ENCODE measurements around the gene FAM227B.

FAM227B gene

DNA sequence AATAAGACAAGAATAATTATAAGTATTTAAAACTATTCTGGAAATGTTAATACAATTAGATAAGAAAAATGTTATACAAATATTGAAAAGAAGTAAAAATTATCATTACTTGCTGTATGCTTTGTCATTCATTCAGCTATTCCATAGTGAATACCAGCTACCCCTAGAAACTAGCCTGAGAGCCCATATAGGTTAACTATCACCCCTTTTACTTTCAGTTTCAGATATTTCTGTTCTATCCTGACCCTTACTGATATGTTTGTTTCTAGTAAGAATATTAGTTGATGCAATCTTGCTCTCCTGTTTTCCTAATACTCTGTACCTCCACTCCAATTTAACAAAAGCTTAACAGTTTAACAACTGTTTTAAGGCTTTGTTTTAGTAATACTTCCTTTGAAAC lies 31.6 kb downstream of the FAM227B start:
- CTCF ChIA-PET = no interaction called here
- DNase-seq (ENCODE audit: extremely low spot score) = no peak
- no peak for TF ChIP-seq BHLHE40 (IDR thresholded peaks at IDR 0.05; ENCODE audit: borderline replicate concordance)
- no peak for TF ChIP-seq CTBP1 (IDR thresholded peaks at IDR 0.05; ENCODE audit: borderline replicate concordance)
- TF ChIP-seq SP1 (IDR thresholded peaks at IDR 0.05) = no peak
- TF ChIP-seq, protein P1, sequence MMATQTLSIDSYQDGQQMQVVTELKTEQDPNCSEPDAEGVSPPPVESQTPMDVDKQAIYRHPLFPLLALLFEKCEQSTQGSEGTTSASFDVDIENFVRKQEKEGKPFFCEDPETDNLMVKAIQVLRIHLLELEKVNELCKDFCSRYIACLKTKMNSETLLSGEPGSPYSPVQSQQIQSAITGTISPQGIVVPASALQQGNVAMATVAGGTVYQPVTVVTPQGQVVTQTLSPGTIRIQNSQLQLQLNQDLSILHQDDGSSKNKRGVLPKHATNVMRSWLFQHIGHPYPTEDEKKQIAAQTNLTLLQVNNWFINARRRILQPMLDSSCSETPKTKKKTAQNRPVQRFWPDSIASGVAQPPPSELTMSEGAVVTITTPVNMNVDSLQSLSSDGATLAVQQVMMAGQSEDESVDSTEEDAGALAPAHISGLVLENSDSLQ (IDR thresholded peaks at IDR 0.05) = no peak
- TF ChIP-seq SUZ12 (IDR thresholded peaks at IDR 0.05) = no peak
- TF ChIP-seq FOXA1 (IDR thresholded peaks at IDR 0.05) = no peak
- no peak for TF ChIP-seq ZNF384 (IDR thresholded peaks at IDR 0.05)
- TF ChIP-seq TARDBP (IDR thresholded peaks at IDR 0.05) = no peak
- no peak for TF ChIP-seq NFRKB (IDR thresholded peaks at IDR 0.05)
- no peak for TF ChIP-seq FOXK2 (IDR thresholded peaks at IDR 0.05)
- TF ChIP-seq L3MBTL2 (conservative IDR thresholded peaks at IDR 0.05) = no peak
- no peak for TF ChIP-seq HDGF (IDR thresholded peaks at IDR 0.05; ENCODE audit: borderline replicate concordance)
- TF ChIP-seq ELF4 (IDR thresholded peaks at IDR 0.05) = no peak
- no peak for TF ChIP-seq LEF1 (IDR thresholded peaks at IDR 0.05; ENCODE audit: borderline replicate concordance)
- TF ChIP-seq FOXM1 (IDR thresholded peaks at IDR 0.05; ENCODE audit: borderline replicate concordance) = no peak
- TF ChIP-seq ARNT (IDR thresholded peaks at IDR 0.05) = no peak
- POLR2A ChIA-PET = no interaction called here

DNA sequence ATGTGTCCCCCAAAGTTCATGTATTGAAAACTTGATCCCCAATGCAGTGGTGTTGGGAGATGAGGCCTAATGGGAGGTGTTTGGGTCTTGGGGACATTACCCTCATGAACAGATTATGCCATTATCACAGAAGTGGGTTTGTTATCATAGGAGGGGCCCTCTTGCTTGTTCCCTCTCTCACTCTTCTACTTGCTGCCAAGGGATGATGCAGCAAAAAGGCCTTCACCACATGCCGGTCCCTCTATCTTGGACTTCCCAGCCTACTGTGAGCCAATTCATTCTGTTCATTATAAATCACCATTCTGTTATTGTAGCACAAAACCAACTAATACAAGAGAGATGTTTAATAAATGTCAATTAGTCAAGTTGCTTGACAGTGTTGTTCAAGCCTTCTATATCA lies 47.2 kb downstream of the FAM227B start:
- POLR2A ChIA-PET = no interaction called here
- CTCF ChIA-PET = no interaction called here
- TF ChIP-seq SP1 (IDR thresholded peaks at IDR 0.05) = no peak
- no peak for TF ChIP-seq TARDBP (IDR thresholded peaks at IDR 0.05)
- no peak for TF ChIP-seq ZNF384 (IDR thresholded peaks at IDR 0.05)
- TF ChIP-seq, protein P1 (IDR thresholded peaks at IDR 0.05) = no peak
- no peak for TF ChIP-seq HDGF (IDR thresholded peaks at IDR 0.05; ENCODE audit: borderline replicate concordance)
- TF ChIP-seq FOXM1 (IDR thresholded peaks at IDR 0.05; ENCODE audit: borderline replicate concordance) = no peak
- no peak for TF ChIP-seq FOXK2 (IDR thresholded peaks at IDR 0.05)
- DNase-seq (ENCODE audit: extremely low spot score) = no peak

DNA sequence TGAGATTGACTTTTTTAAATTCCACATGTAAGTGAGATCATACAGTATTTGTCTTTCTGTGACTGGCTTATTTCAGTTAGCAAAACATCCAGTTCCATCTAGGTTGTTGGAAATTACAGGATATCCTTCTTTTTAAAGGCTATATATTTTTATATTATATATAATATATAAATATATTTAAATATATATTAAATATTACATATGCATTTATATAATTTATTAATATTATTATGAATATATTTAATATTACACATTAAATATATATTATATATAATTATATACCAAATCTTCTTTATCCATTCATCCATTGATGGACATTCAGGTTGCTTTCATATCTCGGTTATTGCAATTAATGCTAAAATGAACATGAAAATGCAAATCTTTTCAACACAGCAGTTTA lies 49.9 kb downstream of the FAM227B start:
- POLR2A ChIA-PET = no interaction called here
- DNase-seq (ENCODE audit: extremely low spot score) = no peak
- CTCF ChIA-PET = no interaction called here
- TF ChIP-seq CTBP1 (IDR thresholded peaks at IDR 0.05; ENCODE audit: borderline replicate concordance) = no peak
- no peak for TF ChIP-seq ARNT (IDR thresholded peaks at IDR 0.05)
- no peak for TF ChIP-seq ZNF384 (IDR thresholded peaks at IDR 0.05)
- TF ChIP-seq BHLHE40 (IDR thresholded peaks at IDR 0.05; ENCODE audit: borderline replicate concordance) = no peak
- TF ChIP-seq FOXA1 (IDR thresholded peaks at IDR 0.05) = no peak
- TF ChIP-seq FOXK2 (IDR thresholded peaks at IDR 0.05) = no peak
- TF ChIP-seq ELF4 (IDR thresholded peaks at IDR 0.05) = no peak
- no peak for TF ChIP-seq HDGF (IDR thresholded peaks at IDR 0.05; ENCODE audit: borderline replicate concordance)
- TF ChIP-seq, protein P1 (IDR thresholded peaks at IDR 0.05) = no peak
- no peak for TF ChIP-seq NFRKB (IDR thresholded peaks at IDR 0.05)
- TF ChIP-seq TARDBP (IDR thresholded peaks at IDR 0.05) = no peak

DNA sequence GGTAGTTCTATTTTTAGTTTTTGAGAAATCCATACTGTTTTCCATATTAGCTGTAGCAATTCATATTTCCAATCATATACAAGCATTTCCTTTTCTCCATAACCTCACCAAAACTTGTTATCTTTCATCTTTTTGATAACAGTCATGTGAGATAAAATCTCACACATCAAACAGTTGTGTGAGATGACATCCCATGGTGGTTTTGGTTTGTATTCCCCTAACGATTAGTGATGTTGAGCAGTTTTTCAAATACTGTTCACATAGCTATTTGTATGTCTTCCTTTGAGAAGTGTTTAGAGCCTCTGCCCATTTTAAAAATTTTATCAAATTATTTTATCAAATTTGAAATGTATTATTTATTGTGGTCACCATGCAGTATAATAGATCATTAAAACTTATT lies 50.4 kb downstream of the FAM227B start:
- TF ChIP-seq ARNT (IDR thresholded peaks at IDR 0.05) (no peak), BHLHE40 (IDR thresholded peaks at IDR 0.05; ENCODE audit: borderline replicate concordance) (no peak), HDGF (IDR thresholded peaks at IDR 0.05; ENCODE audit: borderline replicate concordance) (no peak), SUZ12 (IDR thresholded peaks at IDR 0.05) (no peak), ELF4 (IDR thresholded peaks at IDR 0.05) (no peak), NFRKB (IDR thresholded peaks at IDR 0.05) (no peak), FOXM1 (IDR thresholded peaks at IDR 0.05; ENCODE audit: borderline replicate concordance) (no peak), L3MBTL2 (conservative IDR thresholded peaks at IDR 0.05) (no peak), FOXA1 (IDR thresholded peaks at IDR 0.05) (no peak), TARDBP (IDR thresholded peaks at IDR 0.05) (no peak), LEF1 (IDR thresholded peaks at IDR 0.05; ENCODE audit: borderline replicate concordance) (no peak), FOXK2 (IDR thresholded peaks at IDR 0.05) (no peak), SP1 (IDR thresholded peaks at IDR 0.05) (no peak), CTBP1 (IDR thresholded peaks at IDR 0.05; ENCODE audit: borderline replicate concordance) (no peak), ZNF384 (IDR thresholded peaks at IDR 0.05) (no peak)
- TF ChIP-seq, protein P1 (IDR thresholded peaks at IDR 0.05) = no peak
- CTCF ChIA-PET = no interaction called here
- POLR2A ChIA-PET = no interaction called here
- DNase-seq (ENCODE audit: extremely low spot score) = no peak

DNA sequence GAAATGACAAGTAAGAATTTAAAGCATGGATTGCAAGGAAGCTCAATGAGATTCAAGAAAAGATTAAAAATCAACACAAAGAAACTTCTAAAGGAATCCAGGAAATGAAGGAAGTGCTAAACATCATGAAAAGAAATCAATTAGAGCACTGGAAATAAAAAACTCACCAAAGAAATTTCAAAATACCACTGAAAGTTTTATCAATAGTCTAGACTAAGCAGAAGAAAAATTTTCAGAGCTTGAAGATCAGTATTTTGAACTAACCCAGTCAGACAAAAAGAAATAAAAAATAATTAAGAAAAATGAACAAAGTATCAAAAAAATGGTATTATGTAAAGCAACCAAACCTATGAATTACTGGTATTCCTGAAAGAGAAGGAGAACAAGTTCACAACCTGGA lies 60.6 kb downstream of the FAM227B start:
- CTCF ChIA-PET = no interaction called here
- POLR2A ChIA-PET = no interaction called here
- no peak for DNase-seq (ENCODE audit: extremely low spot score)

More for the DNA sequence above, 60.6 kb downstream of the FAM227B start:
- TF ChIP-seq HDGF (IDR thresholded peaks at IDR 0.05; ENCODE audit: borderline replicate concordance) = no peak
- no peak for TF ChIP-seq FOXK2 (IDR thresholded peaks at IDR 0.05)
- TF ChIP-seq ARNT (IDR thresholded peaks at IDR 0.05) = no peak
- TF ChIP-seq L3MBTL2 (conservative IDR thresholded peaks at IDR 0.05) = no peak
- no peak for TF ChIP-seq ZNF384 (IDR thresholded peaks at IDR 0.05)
- TF ChIP-seq FOXA1 (IDR thresholded peaks at IDR 0.05) = no peak
- TF ChIP-seq, protein P1 (IDR thresholded peaks at IDR 0.05) = no peak
- no peak for TF ChIP-seq FOXM1 (IDR thresholded peaks at IDR 0.05; ENCODE audit: borderline replicate concordance)
- TF ChIP-seq SP1 (IDR thresholded peaks at IDR 0.05) = no peak
- TF ChIP-seq BHLHE40 (IDR thresholded peaks at IDR 0.05; ENCODE audit: borderline replicate concordance) = no peak
- TF ChIP-seq ELF4 (IDR thresholded peaks at IDR 0.05) = no peak
- TF ChIP-seq SUZ12 (IDR thresholded peaks at IDR 0.05) = no peak
- TF ChIP-seq LEF1 (IDR thresholded peaks at IDR 0.05; ENCODE audit: borderline replicate concordance) = no peak
